K562 (cell line): ENCODE results near the gene PPP1R9B.

Experiments used
- CBX8 ChIP-seq: fragments of 200-600 bp; sonication (generic); IDR thresholded peaks from 2 replicates; pipeline ENCODE4 v1.6.1; 2012; ENCODE audit warnings: borderline replicate concordance, mixed run types, low read depth, mild to moderate bottlenecking, moderate library complexity, mixed read lengths, low read length, control low read depth, inconsistent platforms; ENCODE audit not compliant: poor library complexity, severe bottlenecking; ENCODE audit errors: extremely low read depth
- E2F3 ChIP-seq: fragments of 250-450 bp; sonication (Bioruptor Pico); IDR thresholded peaks from 2 replicates; pipeline ENCODE4 v1.4.0; 2020; ENCODE audit warnings: mild to moderate bottlenecking
- YY1 ChIP-seq, 3 experiments: IDR thresholded peaks; 2 replicates each; pipeline ENCODE4 v1.6.1; 2011; ENCODE audit warnings: low read length in 2 of 3, mild to moderate bottlenecking in 2 of 3, moderate library complexity in 2 of 3, borderline replicate concordance in 1 of 3, control low read depth in 1 of 3, low read depth in 1 of 3; ENCODE audit not compliant: insufficient read depth in 3 of 3, insufficient replicate concordance in 2 of 3, control insufficient read depth in 1 of 3, insufficient read length in 1 of 3; ENCODE audit errors: extremely low read depth in 1 of 3
- ZFX ChIP-seq: sonication (generic); formaldehyde crosslinking; IDR thresholded peaks from 2 replicates; pipeline ENCODE4 v1.8.0; 2022; ENCODE audit warnings: mild to moderate bottlenecking, missing genetic modification reagents, moderate library complexity
- TF ChIP-seq, protein P1 (sequence below): fragments of 450-650 bp; formaldehyde crosslinking; IDR thresholded peaks from 2 replicates; pipeline ENCODE4 v1.4.0; 2022; ENCODE audit warnings: missing genetic modification characterization
- TF ChIP-seq, protein P2 (sequence below): sonication (generic); formaldehyde crosslinking; IDR thresholded peaks from 2 replicates; pipeline ENCODE4 v1.9.0; 2022; ENCODE audit warnings: mild to moderate bottlenecking, missing genetic modification reagents

DNA sequence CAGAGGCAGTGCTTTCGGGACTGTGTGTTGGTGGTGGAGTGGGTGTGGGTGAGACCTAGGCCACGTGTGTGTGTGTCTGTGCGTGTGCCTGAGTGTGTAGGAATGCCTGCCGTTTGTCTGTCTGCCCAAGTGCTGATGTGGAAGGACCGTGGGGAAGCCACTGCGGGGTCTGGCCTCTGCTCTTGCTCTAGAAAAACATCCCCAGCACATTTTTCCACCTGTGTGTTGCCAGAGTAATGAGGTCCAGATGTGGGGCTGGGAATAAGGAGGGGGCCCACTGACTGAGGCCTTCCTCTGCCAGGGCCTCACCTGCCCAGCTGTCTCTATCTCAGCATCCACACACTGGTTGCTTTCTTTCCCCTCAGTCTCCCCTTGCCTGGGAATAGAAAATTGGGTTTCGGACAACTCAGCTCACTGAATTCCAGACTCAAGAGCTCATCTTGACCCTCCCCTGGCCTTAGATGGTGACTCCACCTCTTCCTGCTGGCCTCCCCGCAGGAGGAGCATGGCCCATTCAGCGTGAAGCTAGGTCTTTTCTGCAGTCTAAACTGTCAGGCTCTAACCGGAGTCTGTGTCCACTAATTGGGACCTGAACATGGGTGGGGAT, 23.0 kb upstream of the PPP1R9B start:
- TF ChIP-seq ZFX (no peak), CBX8 (no peak), YY1 (IDR thresholded peaks at IDR 0.05; ENCODE audit: borderline replicate concordance in 1 of 3, control insufficient read depth in 1 of 3, extremely low read depth in 1 of 3, insufficient read depth in 3 of 3, insufficient read length in 1 of 3, insufficient replicate concordance in 2 of 3, low read depth in 1 of 3, low read length in 2 of 3) (no peak), E2F3 (CRISPR knock-in tag) (no peak)
- TF ChIP-seq, protein P1, sequence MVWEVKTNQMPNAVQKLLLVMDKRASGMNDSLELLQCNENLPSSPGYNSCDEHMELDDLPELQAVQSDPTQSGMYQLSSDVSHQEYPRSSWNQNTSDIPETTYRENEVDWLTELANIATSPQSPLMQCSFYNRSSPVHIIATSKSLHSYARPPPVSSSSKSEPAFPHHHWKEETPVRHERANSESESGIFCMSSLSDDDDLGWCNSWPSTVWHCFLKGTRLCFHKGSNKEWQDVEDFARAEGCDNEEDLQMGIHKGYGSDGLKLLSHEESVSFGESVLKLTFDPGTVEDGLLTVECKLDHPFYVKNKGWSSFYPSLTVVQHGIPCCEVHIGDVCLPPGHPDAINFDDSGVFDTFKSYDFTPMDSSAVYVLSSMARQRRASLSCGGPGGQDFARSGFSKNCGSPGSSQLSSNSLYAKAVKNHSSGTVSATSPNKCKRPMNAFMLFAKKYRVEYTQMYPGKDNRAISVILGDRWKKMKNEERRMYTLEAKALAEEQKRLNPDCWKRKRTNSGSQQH: no peak
- TF ChIP-seq, protein P2, sequence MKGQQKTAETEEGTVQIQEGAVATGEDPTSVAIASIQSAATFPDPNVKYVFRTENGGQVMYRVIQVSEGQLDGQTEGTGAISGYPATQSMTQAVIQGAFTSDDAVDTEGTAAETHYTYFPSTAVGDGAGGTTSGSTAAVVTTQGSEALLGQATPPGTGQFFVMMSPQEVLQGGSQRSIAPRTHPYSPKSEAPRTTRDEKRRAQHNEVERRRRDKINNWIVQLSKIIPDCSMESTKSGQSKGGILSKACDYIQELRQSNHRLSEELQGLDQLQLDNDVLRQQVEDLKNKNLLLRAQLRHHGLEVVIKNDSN (CRISPR knock-in tag): no peak
